Chondrocyte (in vitro differentiated cells): Measurements from ENCODE around the gene DPP6. TPM values are rescaled to one million over a fixed set of nuclear protein-coding genes. Genes with fewer than 3 reads are reported as not detected.

Experiments used
- DNase-seq: peaks from one replicate; pipeline ENCODE4 v3.0.0; 2021; ENCODE audit warnings: mixed read lengths, low spot score
- H3K27ac Mint-ChIP-seq: one replicate; pipeline ENCODE4 v1.8.0; 2021; ENCODE audit warnings: mild to moderate bottlenecking, moderate library complexity, mixed read lengths; ENCODE audit not compliant: unreplicated experiment
- H3K27me3 Mint-ChIP-seq: 2 replicates; pipeline ENCODE4 v1.8.0; 2021; ENCODE audit warnings: low read depth, mixed read lengths
- H3K36me3 Mint-ChIP-seq: 2 replicates; pipeline ENCODE4 v1.8.0; 2021; ENCODE audit warnings: low read depth, mixed read lengths
- H3K4me1 Mint-ChIP-seq: 2 replicates; pipeline ENCODE4 v1.8.0; 2021; ENCODE audit warnings: low read depth, mild to moderate bottlenecking, mixed read lengths
- H3K4me3 Mint-ChIP-seq: one replicate; pipeline ENCODE4 v1.8.0; 2021; ENCODE audit warnings: mild to moderate bottlenecking, moderate library complexity, mixed read lengths; ENCODE audit not compliant: unreplicated experiment
- H3K9me3 Mint-ChIP-seq: 2 replicates; pipeline ENCODE4 v1.8.0; 2021; ENCODE audit warnings: low read depth, mixed read lengths
- total RNA-seq: library from RNA; stranded (reverse); gene quantifications from 3 replicates; pipeline ENCODE4 v1.2.1, GENCODE V29; 2021
- TF ChIP-seq, protein P1 (sequence below): fragments of 200-600 bp; sonication (generic); IDR thresholded peaks from 2 replicates; pipeline ENCODE4 v1.5.0; 2021; ENCODE audit warnings: antibody characterized with exemption, mild to moderate bottlenecking, moderate library complexity

The DPP6 gene
- total RNA-seq, 1 donor from 2014 or later, result not detected

- H3K27ac Mint-ChIP-seq, result no peak overlapping the region
- H3K4me1 Mint-ChIP-seq, result no peaks in the 10 kb centered on the region
- H3K27me3 Mint-ChIP-seq, result no peaks in the 10 kb centered on the region
These were observed 787.9 kb downstream of the DPP6 start for GRCh38 chr7:154840086-154840485.

GRCh38 chr7:154841731-154842331 lies 789.6 kb downstream of the DPP6 start:
- Mint-ChIP-seq H3K36me3 (no peaks in the 10 kb centered on the region), H3K4me1 (no peaks in the 10 kb centered on the region), H3K27me3 (no peaks in the 10 kb centered on the region), H3K4me3 (no peak overlapping the region), H3K27ac (no peak overlapping the region), H3K9me3 (peaks cover 12% of the 10 kb centered on the region)
- no peak for DNase-seq
- TF ChIP-seq, protein P1, sequence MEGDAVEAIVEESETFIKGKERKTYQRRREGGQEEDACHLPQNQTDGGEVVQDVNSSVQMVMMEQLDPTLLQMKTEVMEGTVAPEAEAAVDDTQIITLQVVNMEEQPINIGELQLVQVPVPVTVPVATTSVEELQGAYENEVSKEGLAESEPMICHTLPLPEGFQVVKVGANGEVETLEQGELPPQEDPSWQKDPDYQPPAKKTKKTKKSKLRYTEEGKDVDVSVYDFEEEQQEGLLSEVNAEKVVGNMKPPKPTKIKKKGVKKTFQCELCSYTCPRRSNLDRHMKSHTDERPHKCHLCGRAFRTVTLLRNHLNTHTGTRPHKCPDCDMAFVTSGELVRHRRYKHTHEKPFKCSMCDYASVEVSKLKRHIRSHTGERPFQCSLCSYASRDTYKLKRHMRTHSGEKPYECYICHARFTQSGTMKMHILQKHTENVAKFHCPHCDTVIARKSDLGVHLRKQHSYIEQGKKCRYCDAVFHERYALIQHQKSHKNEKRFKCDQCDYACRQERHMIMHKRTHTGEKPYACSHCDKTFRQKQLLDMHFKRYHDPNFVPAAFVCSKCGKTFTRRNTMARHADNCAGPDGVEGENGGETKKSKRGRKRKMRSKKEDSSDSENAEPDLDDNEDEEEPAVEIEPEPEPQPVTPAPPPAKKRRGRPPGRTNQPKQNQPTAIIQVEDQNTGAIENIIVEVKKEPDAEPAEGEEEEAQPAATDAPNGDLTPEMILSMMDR, result no peak

More at GRCh38 chr7:154840086-154840485, 787.9 kb downstream of the DPP6 start:
- Mint-ChIP-seq H3K36me3 (no peaks in the 10 kb centered on the region), H3K9me3 (peaks cover 12% of the 10 kb centered on the region), H3K4me3 (no peak overlapping the region)
- TF ChIP-seq, protein P1, result no peak
- no peak for DNase-seq

GRCh38 chr7:154842591-154842990 lies 790.4 kb downstream of the DPP6 start:
- H3K4me3 Mint-ChIP-seq, result no peak overlapping the region
- peaks cover 13% of the 10 kb centered on the region for H3K9me3 Mint-ChIP-seq
- H3K4me1 Mint-ChIP-seq, result no peaks in the 10 kb centered on the region
- TF ChIP-seq, protein P1, result no peak
- H3K36me3 Mint-ChIP-seq, result no peaks in the 10 kb centered on the region
- no peak overlapping the region for H3K27ac Mint-ChIP-seq
- H3K27me3 Mint-ChIP-seq, result no peaks in the 10 kb centered on the region
- DNase-seq, result no peak

DNA sequence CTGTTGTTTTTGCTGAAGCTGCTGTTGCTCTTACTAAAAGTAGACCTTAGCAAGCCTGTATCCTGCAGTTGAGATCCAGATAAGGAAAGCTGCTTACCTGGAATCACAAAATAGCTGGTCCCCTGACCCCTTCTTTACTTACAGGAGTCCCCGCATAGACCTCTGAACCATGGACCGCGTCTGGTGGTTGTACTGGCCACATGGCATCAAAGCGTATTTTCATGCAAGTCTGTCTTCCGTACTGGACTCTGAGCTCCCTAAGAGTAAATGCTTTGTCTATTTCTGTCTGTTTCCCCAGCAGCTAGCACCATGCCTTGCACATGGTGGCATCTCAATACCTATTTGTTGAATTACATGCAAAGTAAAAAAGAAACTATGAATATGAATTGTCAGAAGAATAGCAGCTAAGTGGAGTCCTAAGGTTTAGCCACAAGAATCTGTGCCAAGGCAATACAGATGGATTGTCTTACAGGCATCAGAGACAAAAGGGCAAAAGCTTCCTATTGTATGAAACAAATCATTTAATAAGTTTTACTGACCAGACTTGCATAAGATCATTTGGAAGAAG lies 791.6 kb downstream of the DPP6 start:
- TF ChIP-seq, protein P1, result no peak
- Mint-ChIP-seq H3K4me3 (no peak overlapping the region), H3K36me3 (no peaks in the 10 kb centered on the region), H3K9me3 (peaks cover 21% of the 10 kb centered on the region), H3K27me3 (no peaks in the 10 kb centered on the region), H3K4me1 (no peaks in the 10 kb centered on the region), H3K27ac (no peak overlapping the region)
- no peak for DNase-seq

DNA sequence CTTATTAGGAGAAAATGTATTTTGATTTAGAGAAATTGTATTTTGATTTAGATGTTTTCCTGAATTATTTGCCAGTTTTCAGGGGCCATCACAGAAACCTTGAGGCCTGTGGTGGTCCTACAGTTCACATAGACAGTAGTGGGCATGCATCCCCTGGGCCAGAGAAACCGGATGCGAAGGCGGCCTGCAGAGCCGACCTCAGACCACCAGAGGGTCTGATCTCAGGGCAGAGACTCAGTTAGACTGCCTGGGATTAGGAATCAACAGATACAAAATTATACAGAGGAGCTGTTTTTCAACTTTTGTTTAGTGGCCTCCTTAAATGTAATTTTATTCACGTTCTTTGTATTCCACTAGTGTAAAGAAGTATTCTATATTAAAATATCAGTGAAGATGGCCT lies 792.3 kb downstream of the DPP6 start:
- TF ChIP-seq, protein P1, result no peak
- H3K27me3 Mint-ChIP-seq, result no peaks in the 10 kb centered on the region
- H3K9me3 Mint-ChIP-seq, result peaks cover 25% of the 10 kb centered on the region
- H3K4me1 Mint-ChIP-seq, result no peaks in the 10 kb centered on the region
- H3K36me3 Mint-ChIP-seq, result no peaks in the 10 kb centered on the region
- DNase-seq, result no peak
- no peak overlapping the region for H3K4me3 Mint-ChIP-seq
- no peak overlapping the region for H3K27ac Mint-ChIP-seq
